Suprapubic skin (tissue), 4 donors: Measurements from ENCODE around the gene ADAM8. TPM values are rescaled to one million over a fixed set of nuclear protein-coding genes. Genes with fewer than 3 reads are reported as not detected.
"Not testable (repeated sequence)": the region's sequence is repeated elsewhere in the genome, so short reads cannot be mapped to it uniquely, and the experiment has no call there.

Experiments used
- DNase-seq, 2 donors: peaks; one replicate each; pipeline ENCODE4 v3.0.0-alpha.2; 2019; ENCODE audit warnings: low spot score in 2 of 2
- H3K27ac ChIP-seq: fragments of 200-600 bp; sonication (generic); one replicate; pipeline ENCODE4 v1.5.1; 2019
- H3K27me3 ChIP-seq: fragments of 200-600 bp; sonication (generic); one replicate; pipeline ENCODE4 v1.5.1; 2019
- H3K36me3 ChIP-seq: fragments of 200-600 bp; sonication (generic); one replicate; pipeline ENCODE4 v1.5.1; 2019
- H3K4me1 ChIP-seq: fragments of 200-600 bp; sonication (generic); one replicate; pipeline ENCODE4 v1.5.1; 2019
- H3K4me3 ChIP-seq: fragments of 200-600 bp; sonication (generic); one replicate; pipeline ENCODE4 v1.5.1; 2019; ENCODE audit warnings: mild to moderate bottlenecking
- H3K9me3 ChIP-seq: fragments of 200-600 bp; sonication (generic); one replicate; pipeline ENCODE4 v1.5.1; 2019
- CTCF ChIP-seq, 2 donors: fragments of 200-600 bp in 1 of 2; fragments of 450-650 bp in 1 of 2; sonication (generic) in 1 of 2; IDR thresholded peaks; one replicate each; pipeline ENCODE4 v1.5.1; 2016 to 2019; ENCODE audit warnings: antibody characterized with exemption in 2 of 2, mild to moderate bottlenecking in 1 of 2, moderate library complexity in 1 of 2
- EP300 ChIP-seq: sonication (generic); formaldehyde crosslinking; IDR thresholded peaks from one replicate; pipeline ENCODE4 v1.6.1; 2017; ENCODE audit warnings: antibody characterized with exemption
- POLR2A ChIP-seq, 2 donors: fragments of 450-650 bp; IDR thresholded peaks; one replicate each; pipeline ENCODE4 v1.6.1; 2017; ENCODE audit warnings: antibody characterized with exemption in 2 of 2, mild to moderate bottlenecking in 2 of 2, moderate library complexity in 2 of 2
- POLR2AphosphoS5 ChIP-seq, 3 donors: sonication (generic); formaldehyde crosslinking; IDR thresholded peaks; one replicate each; pipeline ENCODE4 v1.6.1; 2017; ENCODE audit warnings: antibody characterized with exemption in 3 of 3
- WGBS: methylation state at CpG from one replicate; pipeline ENCODE4 v1.1.5; 2018; 5-methylcytosine and 5-hydroxymethylcytosine counted together
- total RNA-seq, 4 donors: library from RNA; depleted of rRNA; stranded (reverse); fragments of >200 nt; gene quantifications; one replicate each; pipeline ENCODE4 v1.1.0, GENCODE V29; 2016

Gene ADAM8
- 10 to 100 TPM in 1 of 4 donors, 1 to 10 TPM in 3; 3.0 to 18.4 (median 4.1) TPM for total RNA-seq

- WGBS: no CpG with 5 or more reads among the region's 63 CpGs
- no peak within 1 kb of the TSS for H3K27ac ChIP-seq
- peak in 1 of 2 donors; percentile 59 for DNase-seq
- no peaks in the 10 kb centered on the region for H3K9me3 ChIP-seq
- no peak for TF ChIP-seq EP300
- no peak for TF ChIP-seq POLR2AphosphoS5 (IDR thresholded peaks at IDR 0.05)
- TF ChIP-seq POLR2A (IDR thresholded peaks at IDR 0.05): no peak
- TF ChIP-seq CTCF (IDR thresholded peaks at IDR 0.05): no peak
- H3K4me1 ChIP-seq: peaks cover 49% of the 10 kb centered on the region
- H3K4me3 ChIP-seq: peak within 1 kb of the TSS; percentile 39
- H3K27me3 ChIP-seq: peaks cover 16% of the 10 kb centered on the region
- H3K36me3 ChIP-seq: peaks cover 27% of the 10 kb centered on the region
Measured at GRCh38 chr10:133276435-133277201, at the start of gene ADAM8. TSS of gene ADAM8 (minus strand) at chr10:133276868. CDS start at chr10:133276817, 51 bp downstream.

GRCh38 chr10:133326223-133326551 is 49.5 kb upstream of the ADAM8 start:
- H3K4me3 ChIP-seq: peak overlapping the region; percentile 51
- peaks cover 72% of the 10 kb centered on the region for H3K27me3 ChIP-seq
- no peak overlapping the region for H3K27ac ChIP-seq
- WGBS: 36% methylated on average over 9 of the region's 9 CpGs
- no peak for TF ChIP-seq CTCF (IDR thresholded peaks at IDR 0.05)
- no peak for TF ChIP-seq POLR2AphosphoS5 (IDR thresholded peaks at IDR 0.05)
- no peak for TF ChIP-seq POLR2A (IDR thresholded peaks at IDR 0.05)
- DNase-seq: no peak
- peaks cover 24% of the 10 kb centered on the region for H3K4me1 ChIP-seq
- no peaks in the 10 kb centered on the region for H3K36me3 ChIP-seq
- no peaks in the 10 kb centered on the region for H3K9me3 ChIP-seq

- Histone ChIP-seq H3K27ac (no peak overlapping the region), H3K4me3 (peak overlapping the region; percentile 51), H3K27me3 (peaks cover 70% of the 10 kb centered on the region), H3K4me1 (peaks cover 24% of the 10 kb centered on the region), H3K9me3 (no peaks in the 10 kb centered on the region), H3K36me3 (no peaks in the 10 kb centered on the region)
- under 1% methylated on average over 29 of the region's 91 CpGs for WGBS
- DNase-seq: no peak
- TF ChIP-seq POLR2AphosphoS5 (IDR thresholded peaks at IDR 0.05): no peak
- no peak for TF ChIP-seq CTCF (IDR thresholded peaks at IDR 0.05)
- TF ChIP-seq EP300: no peak
- no peak for TF ChIP-seq POLR2A (IDR thresholded peaks at IDR 0.05)
Measured at GRCh38 chr10:133325440-133326222, 49.0 kb upstream of the ADAM8 start.

GRCh38 chr10:133324857-133325260 is 48.2 kb upstream of the ADAM8 start:
- DNase-seq: no peak
- H3K4me3 ChIP-seq: peak overlapping the region; percentile 51
- H3K9me3 ChIP-seq: no peaks in the 10 kb centered on the region
- H3K4me1 ChIP-seq: peaks cover 22% of the 10 kb centered on the region
- H3K27ac ChIP-seq: no peak overlapping the region
- no peak for TF ChIP-seq CTCF (IDR thresholded peaks at IDR 0.05)
- TF ChIP-seq EP300: no peak
- no peak for TF ChIP-seq POLR2A (IDR thresholded peaks at IDR 0.05)
- no peak for TF ChIP-seq POLR2AphosphoS5 (IDR thresholded peaks at IDR 0.05)
- H3K36me3 ChIP-seq: no peaks in the 10 kb centered on the region
- 14% methylated on average over 12 of the region's 20 CpGs for WGBS
- H3K27me3 ChIP-seq: peaks cover 78% of the 10 kb centered on the region

GRCh38 chr10:133324198-133324792 is 47.6 kb upstream of the ADAM8 start:
- H3K4me3 ChIP-seq: peak overlapping the region; percentile 51
- peaks cover 18% of the 10 kb centered on the region for H3K4me1 ChIP-seq
- no peaks in the 10 kb centered on the region for H3K9me3 ChIP-seq
- peaks cover 80% of the 10 kb centered on the region for H3K27me3 ChIP-seq
- no peak for TF ChIP-seq CTCF (IDR thresholded peaks at IDR 0.05)
- TF ChIP-seq POLR2AphosphoS5 (IDR thresholded peaks at IDR 0.05): no peak
- no peak for TF ChIP-seq POLR2A (IDR thresholded peaks at IDR 0.05)
- no peak for TF ChIP-seq EP300
- WGBS: 20% methylated on average over 3 of the region's 13 CpGs
- no peak for DNase-seq
- no peaks in the 10 kb centered on the region for H3K36me3 ChIP-seq
- no peak overlapping the region for H3K27ac ChIP-seq

GRCh38 chr10:133322064-133322709 is 45.5 kb upstream of the ADAM8 start:
- 68% methylated on average over 12 of the region's 14 CpGs for WGBS
- DNase-seq: not testable (repeated sequence)

GRCh38 chr10:133320852-133321422 is 44.3 kb upstream of the ADAM8 start:
- H3K27me3 ChIP-seq: peaks cover 55% of the 10 kb centered on the region
- not testable (repeated sequence) for H3K9me3 ChIP-seq, DNase-seq, H3K4me3 ChIP-seq, H3K27ac ChIP-seq, H3K36me3 ChIP-seq
- 91% methylated on average over 6 of the region's 6 CpGs for WGBS
- H3K4me1 ChIP-seq: peaks cover 22% of the 10 kb centered on the region

More at GRCh38 chr10:133322064-133322709, 45.5 kb upstream of the ADAM8 start:
- not testable (repeated sequence) for H3K36me3 ChIP-seq, H3K9me3 ChIP-seq, H3K4me3 ChIP-seq, H3K27ac ChIP-seq
- H3K27me3 ChIP-seq: peaks cover 68% of the 10 kb centered on the region
- H3K4me1 ChIP-seq: peaks cover 24% of the 10 kb centered on the region
